ENCODE measurements around the gene MTMR3. TPM values are rescaled to one million over a fixed set of nuclear protein-coding genes. Genes with fewer than 3 reads are reported as not detected.
"Not testable (repeated sequence)": the region's sequence is repeated elsewhere in the genome, so short reads cannot be mapped to it uniquely, and the experiment has no call there.

MTMR3 gene
- polyA plus RNA-seq, 2 of the 4 experiments (the other 2 are of a cell fraction): 7.4 to 18.8 TPM

DNA sequence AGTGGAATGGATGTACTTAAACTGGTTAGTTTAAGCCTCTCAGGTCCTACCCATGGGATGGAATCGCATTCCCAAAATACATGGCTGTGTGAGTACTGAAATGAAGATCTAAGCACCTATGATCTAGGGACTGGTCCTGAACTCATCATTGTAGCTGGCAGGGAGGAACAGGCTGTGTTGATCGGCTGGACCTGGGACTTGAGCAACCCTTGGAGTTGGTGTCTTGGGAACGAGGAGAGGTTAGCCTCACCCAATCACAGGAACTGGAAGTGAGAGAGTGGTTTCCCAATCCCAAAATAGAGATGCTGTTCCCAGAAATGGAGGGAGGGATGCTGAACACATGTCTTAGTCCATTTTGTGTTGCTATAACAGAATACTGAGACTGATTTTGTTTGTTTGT, 28.5 kb upstream of the MTMR3 start:
- ATAC-seq: no peak
- WGBS (ENCODE audit: missing lambda C conversion rate): 66% methylated on average over 3 of the region's 3 CpGs
- FAIRE-seq: no peak
- no peak overlapping the region for H3K27ac ChIP-seq
- no peak for DNase-seq (ENCODE audit: low read depth in 1 of 2, low spot score in 1 of 2)
- no peaks in the 10 kb centered on the region for H3K9me3 ChIP-seq
- H3K4me3 ChIP-seq: no peak overlapping the region
- ChIA-PET POLR2A (no interaction called here), CTCF (interaction anchor here (0.9 kb wide), 1 partner anchor 151 kb away, joined by 3 read pairs; no protein-coding TSS in a partner anchor)
- TF ChIP-seq, protein P1, sequence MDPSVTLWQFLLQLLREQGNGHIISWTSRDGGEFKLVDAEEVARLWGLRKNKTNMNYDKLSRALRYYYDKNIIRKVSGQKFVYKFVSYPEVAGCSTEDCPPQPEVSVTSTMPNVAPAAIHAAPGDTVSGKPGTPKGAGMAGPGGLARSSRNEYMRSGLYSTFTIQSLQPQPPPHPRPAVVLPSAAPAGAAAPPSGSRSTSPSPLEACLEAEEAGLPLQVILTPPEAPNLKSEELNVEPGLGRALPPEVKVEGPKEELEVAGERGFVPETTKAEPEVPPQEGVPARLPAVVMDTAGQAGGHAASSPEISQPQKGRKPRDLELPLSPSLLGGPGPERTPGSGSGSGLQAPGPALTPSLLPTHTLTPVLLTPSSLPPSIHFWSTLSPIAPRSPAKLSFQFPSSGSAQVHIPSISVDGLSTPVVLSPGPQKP (IDR thresholded peaks at IDR 0.05; ENCODE audit: low read depth, low read length): no peak
- TF ChIP-seq SMC3 (IDR thresholded peaks at IDR 0.05): no peak
- TF ChIP-seq KDM1A (IDR thresholded peaks at IDR 0.05; ENCODE audit: low read depth): no peak
- TF ChIP-seq, protein P2, sequence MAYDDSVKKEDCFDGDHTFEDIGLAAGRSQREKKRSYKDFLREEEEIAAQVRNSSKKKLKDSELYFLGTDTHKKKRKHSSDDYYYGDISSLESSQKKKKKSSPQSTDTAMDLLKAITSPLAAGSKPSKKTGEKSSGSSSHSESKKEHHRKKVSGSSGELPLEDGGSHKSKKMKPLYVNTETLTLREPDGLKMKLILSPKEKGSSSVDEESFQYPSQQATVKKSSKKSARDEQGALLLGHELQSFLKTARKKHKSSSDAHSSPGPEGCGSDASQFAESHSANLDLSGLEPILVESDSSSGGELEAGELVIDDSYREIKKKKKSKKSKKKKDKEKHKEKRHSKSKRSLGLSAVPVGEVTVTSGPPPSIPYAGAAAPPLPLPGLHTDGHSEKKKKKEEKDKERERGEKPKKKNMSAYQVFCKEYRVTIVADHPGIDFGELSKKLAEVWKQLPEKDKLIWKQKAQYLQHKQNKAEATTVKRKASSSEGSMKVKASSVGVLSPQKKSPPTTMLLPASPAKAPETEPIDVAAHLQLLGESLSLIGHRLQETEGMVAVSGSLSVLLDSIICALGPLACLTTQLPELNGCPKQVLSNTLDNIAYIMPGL (CRISPR knock-in tag; IDR thresholded peaks at IDR 0.05; ENCODE audit: borderline replicate concordance): no peak
- no peak for TF ChIP-seq JUNB (IDR thresholded peaks at IDR 0.05)
- TF ChIP-seq NR3C1 (IDR thresholded peaks at IDR 0.05): no peak
- TF ChIP-seq PBX3 (IDR thresholded peaks at IDR 0.05): no peak
- H3K4me1 ChIP-seq: no peaks in the 10 kb centered on the region
- no peak overlapping the region for H3K4me2 ChIP-seq

DNA sequence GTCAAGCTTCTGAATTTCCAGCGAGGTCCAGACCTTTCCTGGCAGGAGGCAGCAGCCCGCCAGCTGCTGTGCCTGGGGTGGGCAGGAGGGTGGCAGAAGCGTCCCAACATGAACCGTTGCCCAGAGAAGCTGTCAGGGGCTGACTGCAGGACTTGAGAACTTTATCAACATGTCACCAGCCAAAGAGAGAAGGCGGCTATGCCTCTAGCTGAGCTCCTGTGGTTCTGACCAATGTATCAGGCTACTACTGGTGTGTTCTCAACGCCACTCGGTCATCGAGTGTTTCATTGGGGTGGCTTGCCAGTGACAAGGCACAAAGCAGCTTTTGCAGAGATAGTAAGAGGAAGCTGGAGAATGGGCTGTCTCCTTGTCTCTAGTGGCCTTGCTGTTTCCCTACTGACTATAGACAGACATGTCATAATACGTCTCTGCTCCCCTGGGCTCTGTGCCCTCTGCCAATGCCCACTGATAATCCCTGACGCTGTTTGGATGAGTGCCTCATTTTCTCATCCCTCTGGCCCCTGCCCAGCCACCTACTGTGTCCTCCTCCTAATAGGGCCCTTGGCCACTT, 27.3 kb upstream of the MTMR3 start:
- H3K4me3 ChIP-seq: no peak overlapping the region
- H3K9me3 ChIP-seq: no peaks in the 10 kb centered on the region
- ChIA-PET CTCF (interaction anchor here (0.7 to 1.2 kb wide), 3 partner anchors 8 to 158 kb away, joined by 3 read pairs; no protein-coding TSS in a partner anchor), POLR2A (no interaction called here)
- H3K4me2 ChIP-seq: no peak overlapping the region
- H3K27ac ChIP-seq: no peak overlapping the region
- no peak for ATAC-seq
- 76% methylated on average over 7 of the region's 10 CpGs for WGBS (ENCODE audit: missing lambda C conversion rate)
- no peaks in the 10 kb centered on the region for H3K4me1 ChIP-seq
- DNase-seq (ENCODE audit: low read depth in 1 of 2, low spot score in 1 of 2): no peak
- TF ChIP-seq MYC (IDR thresholded peaks at IDR 0.05; ENCODE audit: borderline replicate concordance, low read length) (no peak), CHD2 (IDR thresholded peaks at IDR 0.05; ENCODE audit: low read length, partially characterized antibody) (no peak), SMC3 (IDR thresholded peaks at IDR 0.05) (no peak), ESRRA (IDR thresholded peaks at IDR 0.05; ENCODE audit: borderline replicate concordance, low read length) (no peak), ATOH8 (CRISPR knock-in tag; IDR thresholded peaks at IDR 0.05; ENCODE audit: low read depth) (no peak), TFCP2L1 (CRISPR knock-in tag; IDR thresholded peaks at IDR 0.05) (no peak), HDAC2 (IDR thresholded peaks at IDR 0.05) (no peak), KDM5A (IDR thresholded peaks at IDR 0.05) (no peak)
- no peak for FAIRE-seq

- Histone ChIP-seq H3K4me1 (no peaks in the 10 kb centered on the region), H3K27ac (no peak overlapping the region), H3K9me3 (no peaks in the 10 kb centered on the region), H3K4me3 (no peak overlapping the region), H3K4me2 (no peak overlapping the region)
- no peak for FAIRE-seq
- POLR2A ChIA-PET: no interaction called here
- WGBS (ENCODE audit: missing lambda C conversion rate): 48% methylated on average over 3 of the region's 3 CpGs
- TF ChIP-seq CTCF (IDR thresholded peaks at IDR 0.05) (no peak), MYC (IDR thresholded peaks at IDR 0.05; ENCODE audit: borderline replicate concordance, low read length) (no peak), TP53 (CRISPR knock-in tag; IDR thresholded peaks at IDR 0.05) (no peak), ATOH8 (CRISPR knock-in tag; IDR thresholded peaks at IDR 0.05; ENCODE audit: low read depth) (no peak), NR3C1 (IDR thresholded peaks at IDR 0.05) (no peak), FOSL2 (IDR thresholded peaks at IDR 0.05) (no peak), FOSL2 (CRISPR knock-in tag; IDR thresholded peaks at IDR 0.05) (no peak), CBX2 (IDR thresholded peaks at IDR 0.05; ENCODE audit: borderline replicate concordance, low read depth) (no peak), NFE2L2 (conservative IDR thresholded peaks at IDR 0.05; ENCODE audit: low read length) (no peak)
- DNase-seq (ENCODE audit: low read depth in 1 of 2, low spot score in 1 of 2): no peak
- CTCF ChIA-PET: interaction anchor here (1.1 to 1.2 kb wide), 2 partner anchors 8 to 157 kb away, joined by 3 read pairs; no protein-coding TSS in a partner anchor
- no peak for ATAC-seq
These were observed 26.5 kb upstream of the MTMR3 start for GRCh38 chr22:29856496-29856895.

DNA sequence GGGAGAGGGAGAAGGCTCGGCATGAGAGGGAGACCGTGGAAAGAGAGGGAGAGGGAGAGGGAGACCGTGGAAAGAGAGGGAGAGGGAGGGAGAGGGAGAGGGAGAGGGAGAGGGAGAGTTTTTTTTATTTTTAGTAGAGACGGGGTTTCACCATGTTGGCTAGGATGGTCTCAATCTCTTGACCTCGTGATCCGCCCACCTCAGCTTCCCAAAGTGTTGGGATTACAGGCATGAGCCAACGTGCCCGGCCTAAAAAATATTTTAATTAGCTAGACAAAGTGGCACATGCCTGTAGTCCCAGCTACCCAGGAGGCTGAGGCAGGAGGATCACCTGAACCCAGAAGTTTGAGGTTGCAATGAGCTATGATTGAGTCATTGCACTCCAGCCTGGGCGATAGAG, 23.9 kb upstream of the MTMR3 start:
- H3K4me3 ChIP-seq; H3K9me3 ChIP-seq; FAIRE-seq; H3K27ac ChIP-seq; CTCF ChIA-PET; DNase-seq (ENCODE audit: low read depth in 1 of 2, low spot score in 1 of 2); H3K4me1 ChIP-seq; H3K4me2 ChIP-seq; POLR2A ChIA-PET; ATAC-seq: not testable (repeated sequence)
- 58% methylated on average over 6 of the region's 9 CpGs for WGBS (ENCODE audit: missing lambda C conversion rate)

All from A549 (cell line).